ENCODE data around the gene PLAAT1. TPM values are rescaled to one million over a fixed set of nuclear protein-coding genes. Genes with fewer than 3 reads are reported as not detected.

The PLAAT1 gene
- total RNA-seq, 2 experiments from 2014 or later: not detected

GRCh38 chr3:193271101-193271840 lies 30.2 kb downstream of the PLAAT1 start:
- Mint-ChIP-seq H3K36me3 (no peaks in the 10 kb centered on the region), H3K27ac (no peak overlapping the region), H3K4me3 (no peak overlapping the region), H3K27me3 (no peaks in the 10 kb centered on the region), H3K4me1 (no peaks in the 10 kb centered on the region), H3K9me3 (no peaks in the 10 kb centered on the region)
- POLR2A ChIA-PET: no interaction called here
- ATAC-seq (ENCODE audit: low read depth) (no peak), DNase-seq (no peak)

GRCh38 chr3:193292386-193292785 lies 51.4 kb downstream of the PLAAT1 start:
- Mint-ChIP-seq H3K27me3 (no peaks in the 10 kb centered on the region), H3K4me3 (no peak overlapping the region), H3K27ac (no peak overlapping the region), H3K4me1 (no peaks in the 10 kb centered on the region), H3K36me3 (no peaks in the 10 kb centered on the region), H3K9me3 (peaks cover 4% of the 10 kb centered on the region)
- no peak for ATAC-seq (ENCODE audit: low read depth)
- POLR2A ChIA-PET: no interaction called here
- no peak for DNase-seq

GRCh38 chr3:193295985-193296384 lies 55.0 kb downstream of the PLAAT1 start:
- Mint-ChIP-seq H3K36me3 (no peaks in the 10 kb centered on the region), H3K27me3 (no peaks in the 10 kb centered on the region), H3K4me3 (no peak overlapping the region), H3K9me3 (peaks cover 2% of the 10 kb centered on the region), H3K4me1 (no peaks in the 10 kb centered on the region), H3K27ac (no peak overlapping the region)
- POLR2A ChIA-PET: no interaction called here
- ATAC-seq (ENCODE audit: low read depth) (no peak), DNase-seq (no peak)

GRCh38 chr3:193297421-193297820 lies 56.4 kb downstream of the PLAAT1 start:
- DNase-seq: no peak
- no peak for ATAC-seq (ENCODE audit: low read depth)
- Mint-ChIP-seq H3K9me3 (peaks cover 1% of the 10 kb centered on the region), H3K27ac (no peak overlapping the region), H3K4me1 (no peaks in the 10 kb centered on the region), H3K36me3 (no peaks in the 10 kb centered on the region), H3K4me3 (no peak overlapping the region), H3K27me3 (no peaks in the 10 kb centered on the region)
- POLR2A ChIA-PET: no interaction called here

- POLR2A ChIA-PET: no interaction called here
- Mint-ChIP-seq H3K36me3 (no peaks in the 10 kb centered on the region), H3K4me3 (no peak overlapping the region), H3K9me3 (no peaks in the 10 kb centered on the region), H3K4me1 (no peaks in the 10 kb centered on the region), H3K27me3 (peaks cover 2% of the 10 kb centered on the region), H3K27ac (no peak overlapping the region)
- no peak for DNase-seq
- ATAC-seq (ENCODE audit: low read depth): no peak
These were observed 60.4 kb downstream of the PLAAT1 start for GRCh38 chr3:193301433-193301832.

GRCh38 chr3:193305356-193305755 lies 64.3 kb downstream of the PLAAT1 start:
- H3K27ac Mint-ChIP-seq: no peak overlapping the region
- H3K36me3 Mint-ChIP-seq: no peaks in the 10 kb centered on the region
- H3K4me3 Mint-ChIP-seq: no peak overlapping the region
- ATAC-seq (ENCODE audit: low read depth) (no peak), DNase-seq (no peak)
- POLR2A ChIA-PET: no interaction called here
- no peaks in the 10 kb centered on the region for H3K9me3 Mint-ChIP-seq
- no peaks in the 10 kb centered on the region for H3K4me1 Mint-ChIP-seq
- H3K27me3 Mint-ChIP-seq: peaks cover 2% of the 10 kb centered on the region

- no peak overlapping the region for H3K27ac Mint-ChIP-seq
- no peak overlapping the region for H3K4me3 Mint-ChIP-seq
- no peak for ATAC-seq (ENCODE audit: low read depth)
- H3K36me3 Mint-ChIP-seq: no peaks in the 10 kb centered on the region
- H3K27me3 Mint-ChIP-seq: peaks cover 3% of the 10 kb centered on the region
- POLR2A ChIA-PET: no interaction called here
- H3K4me1 Mint-ChIP-seq: no peaks in the 10 kb centered on the region
- no peaks in the 10 kb centered on the region for H3K9me3 Mint-ChIP-seq
- no peak for DNase-seq
These were observed 70.1 kb downstream of the PLAAT1 start for GRCh38 chr3:193310914-193311723.

- Mint-ChIP-seq H3K27ac (no peak overlapping the region), H3K36me3 (no peaks in the 10 kb centered on the region), H3K4me3 (no peak overlapping the region), H3K4me1 (no peaks in the 10 kb centered on the region), H3K27me3 (peaks cover 3% of the 10 kb centered on the region), H3K9me3 (no peaks in the 10 kb centered on the region)
- POLR2A ChIA-PET: no interaction called here
- DNase-seq (no peak), ATAC-seq (ENCODE audit: low read depth) (no peak)
These were observed 72.3 kb downstream of the PLAAT1 start for GRCh38 chr3:193313061-193313958.

GRCh38 chr3:193314161-193314560 lies 73.1 kb downstream of the PLAAT1 start:
- Mint-ChIP-seq H3K4me1 (no peaks in the 10 kb centered on the region), H3K27ac (no peak overlapping the region), H3K27me3 (peaks cover 3% of the 10 kb centered on the region), H3K4me3 (no peak overlapping the region), H3K9me3 (no peaks in the 10 kb centered on the region), H3K36me3 (no peaks in the 10 kb centered on the region)
- POLR2A ChIA-PET: no interaction called here
- ATAC-seq (ENCODE audit: low read depth) (no peak), DNase-seq (no peak)

GRCh38 chr3:193317682-193318300 lies 76.8 kb downstream of the PLAAT1 start:
- no peak for ATAC-seq (ENCODE audit: low read depth)
- Mint-ChIP-seq H3K9me3 (no peaks in the 10 kb centered on the region), H3K36me3 (no peaks in the 10 kb centered on the region), H3K27ac (no peak overlapping the region), H3K4me3 (no peak overlapping the region), H3K4me1 (no peaks in the 10 kb centered on the region), H3K27me3 (no peaks in the 10 kb centered on the region)
- DNase-seq: no peak
- POLR2A ChIA-PET: no interaction called here

Other genes starting within 250 kb of the PLAAT1 start
- not detected for gene ATP13A5, start 137.5 kb downstream of the PLAAT1 start, total RNA-seq